Hepatocyte (in vitro differentiated cells): ENCODE measurements around the gene STK32C.

Source experiments
- CTCF ChIP-seq: fragments of 200-600 bp; sonication (generic); IDR thresholded peaks from 2 replicates; pipeline ENCODE4 v1.5.1; 2016; ENCODE audit warnings: antibody characterized with exemption, mild to moderate bottlenecking; ENCODE audit not compliant: poor library complexity
- EZH2phosphoT487 ChIP-seq: fragments of 200-600 bp; sonication (generic); IDR thresholded peaks from one replicate; pipeline ENCODE4 v1.6.1; 2018; ENCODE audit warnings: antibody characterized with exemption, mild to moderate bottlenecking, low read depth, moderate library complexity; ENCODE audit not compliant: unreplicated experiment, severe bottlenecking

- TF ChIP-seq CTCF (no peak), EZH2phosphoT487 (no peak)
Measured at GRCh38 chr10:132350946-132351345, 43.2 kb upstream of the STK32C start.
